Central memory CD8-positive, alpha-beta T cell (primary cell): Measurements from ENCODE around the gene SKAP2.
"Not testable (repeated sequence)": the region's sequence is repeated elsewhere in the genome, so short reads cannot be mapped to it uniquely, and the experiment has no call there.

Source experiments
- ATAC-seq: fragments of 150-1000 bp; cut with Tn5 transposase; replicated peaks from 2 replicates; pipeline ENCODE4 v1.10.0; 2022; ENCODE audit warnings: mild to moderate bottlenecking, moderate FRiP score, moderate number of reproducible peaks; ENCODE audit not compliant: poor library complexity, severe bottlenecking; ENCODE audit errors: extremely low read depth
- DNase-seq, 2 donors: peaks; one replicate each; pipeline ENCODE4 v3.0.0; 2021; ENCODE audit warnings: low spot score in 2 of 2
- H3K27ac Mint-ChIP-seq: one replicate; pipeline ENCODE4 v1.8.0; 2022; ENCODE audit warnings: low read depth, mild to moderate bottlenecking, moderate library complexity, mixed read lengths
- H3K27me3 Mint-ChIP-seq: one replicate; pipeline ENCODE4 v1.8.0; 2022; ENCODE audit warnings: mixed read lengths
- H3K36me3 Mint-ChIP-seq: one replicate; pipeline ENCODE4 v1.8.0; 2022; ENCODE audit warnings: mild to moderate bottlenecking, moderate library complexity, mixed read lengths; ENCODE audit not compliant: insufficient read depth
- H3K4me1 Mint-ChIP-seq: one replicate; pipeline ENCODE4 v1.8.0; 2022; ENCODE audit warnings: mixed read lengths
- H3K4me3 Mint-ChIP-seq: one replicate; pipeline ENCODE4 v1.8.0; 2022; ENCODE audit warnings: mild to moderate bottlenecking, moderate library complexity, mixed read lengths
- H3K9me3 Mint-ChIP-seq: one replicate; pipeline ENCODE4 v1.8.0; 2022; ENCODE audit warnings: mixed read lengths

Gene SKAP2

DNA sequence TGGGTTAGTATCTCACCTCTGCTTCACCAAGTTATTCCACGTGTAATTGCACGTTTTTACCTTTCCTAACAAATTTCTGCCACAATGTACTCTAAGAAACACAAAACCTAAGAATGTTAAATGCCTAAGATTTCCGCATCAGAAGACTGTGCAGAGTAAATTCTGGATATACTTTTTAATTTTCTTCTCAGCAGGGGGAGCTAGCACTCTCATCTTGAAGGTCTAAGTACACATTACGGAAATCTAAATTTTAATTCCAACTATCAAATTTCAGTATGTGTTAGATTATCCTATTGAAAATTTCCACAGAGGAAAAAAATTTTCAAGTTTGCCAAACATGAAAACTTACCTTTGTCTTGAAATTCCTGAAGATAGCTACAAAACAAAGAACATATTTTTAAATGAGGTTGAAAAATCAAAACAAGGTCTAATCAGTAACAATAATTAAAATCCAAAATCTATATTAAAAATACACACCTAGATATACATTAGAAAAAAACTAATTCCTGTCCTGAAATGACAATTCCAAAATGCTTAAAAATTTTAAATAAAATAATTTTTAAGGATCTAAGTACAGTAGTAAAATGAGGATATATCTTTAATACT, 10.5 kb downstream of the SKAP2 start:
- Mint-ChIP-seq H3K27me3 (peaks cover 16% of the 10 kb centered on the region), H3K27ac (no peak overlapping the region), H3K4me1 (peaks cover 16% of the 10 kb centered on the region), H3K4me3 (no peak overlapping the region), H3K36me3 (peaks cover 2% of the 10 kb centered on the region), H3K9me3 (no peaks in the 10 kb centered on the region)
- peak; percentile 40 for ATAC-seq
- DNase-seq: no peak

DNA sequence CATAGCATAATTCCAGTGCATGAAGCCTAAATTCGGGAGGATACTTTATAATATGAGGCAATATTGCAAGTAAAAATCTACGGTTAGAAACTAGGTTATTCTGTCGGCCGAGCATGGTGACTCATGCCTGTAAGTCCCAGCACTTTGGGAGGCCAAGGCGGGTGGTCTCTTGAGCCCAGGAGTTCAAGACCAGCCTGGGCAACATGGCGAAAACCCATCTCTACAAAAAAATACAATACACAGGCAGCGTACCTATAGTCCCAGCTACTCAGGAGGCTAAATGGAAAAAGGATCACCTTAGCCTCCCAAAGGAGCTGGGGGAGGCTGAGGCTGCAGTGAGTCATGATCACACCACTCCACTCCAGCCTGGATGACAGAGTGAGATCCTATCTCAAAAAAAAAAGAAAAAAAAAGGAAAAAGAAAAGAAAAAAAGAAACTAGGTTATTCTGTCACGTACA, 14.2 kb downstream of the SKAP2 start:
- Mint-ChIP-seq H3K27me3 (no peaks in the 10 kb centered on the region), H3K4me1 (no peaks in the 10 kb centered on the region)

DNA sequence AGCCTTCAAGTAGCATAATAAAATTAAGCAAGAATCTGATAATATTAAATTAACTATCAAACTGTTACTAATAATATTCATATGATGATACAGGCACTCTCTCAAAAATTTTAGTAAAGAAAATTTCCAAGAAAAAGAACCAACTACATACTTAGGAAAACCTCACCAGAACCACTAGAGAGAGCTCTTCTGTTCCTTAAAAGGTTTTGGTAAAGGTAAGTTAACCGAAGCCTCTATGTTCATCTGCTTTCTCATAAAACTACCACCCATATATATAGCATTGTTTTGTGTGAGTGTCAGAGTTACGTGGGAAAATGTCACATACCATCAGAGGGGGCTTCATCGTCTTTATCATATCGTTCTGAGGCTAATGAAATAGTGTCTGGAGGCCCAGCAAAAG, 20.7 kb downstream of the SKAP2 start:
- H3K27me3 Mint-ChIP-seq: no peaks in the 10 kb centered on the region
- no peak for DNase-seq
- H3K4me1 Mint-ChIP-seq: no peaks in the 10 kb centered on the region
- H3K27ac Mint-ChIP-seq: no peak overlapping the region
- no peaks in the 10 kb centered on the region for H3K9me3 Mint-ChIP-seq
- peaks cover 7% of the 10 kb centered on the region for H3K36me3 Mint-ChIP-seq
- no peak overlapping the region for H3K4me3 Mint-ChIP-seq
- no peak for ATAC-seq

More for the DNA sequence above, 14.2 kb downstream of the SKAP2 start:
- Mint-ChIP-seq H3K36me3 (peaks cover 2% of the 10 kb centered on the region), H3K27ac (no peak overlapping the region), H3K4me3 (no peak overlapping the region), H3K9me3 (no peaks in the 10 kb centered on the region)
- no peak for DNase-seq
- ATAC-seq: no peak

DNA sequence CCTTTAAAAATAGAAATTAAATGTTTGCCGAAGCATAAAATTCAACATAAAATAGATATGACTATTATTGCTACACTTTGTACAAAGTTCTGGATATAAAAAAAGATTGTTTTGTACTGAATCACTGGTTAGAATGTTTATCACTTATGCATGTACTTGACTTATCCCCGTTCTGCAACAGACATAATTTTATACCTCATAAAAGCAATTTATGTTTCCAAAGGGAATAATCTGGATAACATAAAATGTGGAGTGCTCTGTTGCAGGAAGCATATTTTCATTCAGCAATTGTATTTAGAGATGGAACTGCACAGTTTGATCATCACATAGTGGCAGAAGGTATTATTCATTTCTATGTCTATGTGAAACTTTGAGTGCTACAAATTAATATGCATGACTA, 21.5 kb downstream of the SKAP2 start:
- no peak for DNase-seq
- no peaks in the 10 kb centered on the region for H3K4me1 Mint-ChIP-seq
- ATAC-seq: no peak
- H3K9me3 Mint-ChIP-seq: no peaks in the 10 kb centered on the region
- no peak overlapping the region for H3K27ac Mint-ChIP-seq
- H3K4me3 Mint-ChIP-seq: no peak overlapping the region
- peaks cover 7% of the 10 kb centered on the region for H3K36me3 Mint-ChIP-seq
- H3K27me3 Mint-ChIP-seq: no peaks in the 10 kb centered on the region

DNA sequence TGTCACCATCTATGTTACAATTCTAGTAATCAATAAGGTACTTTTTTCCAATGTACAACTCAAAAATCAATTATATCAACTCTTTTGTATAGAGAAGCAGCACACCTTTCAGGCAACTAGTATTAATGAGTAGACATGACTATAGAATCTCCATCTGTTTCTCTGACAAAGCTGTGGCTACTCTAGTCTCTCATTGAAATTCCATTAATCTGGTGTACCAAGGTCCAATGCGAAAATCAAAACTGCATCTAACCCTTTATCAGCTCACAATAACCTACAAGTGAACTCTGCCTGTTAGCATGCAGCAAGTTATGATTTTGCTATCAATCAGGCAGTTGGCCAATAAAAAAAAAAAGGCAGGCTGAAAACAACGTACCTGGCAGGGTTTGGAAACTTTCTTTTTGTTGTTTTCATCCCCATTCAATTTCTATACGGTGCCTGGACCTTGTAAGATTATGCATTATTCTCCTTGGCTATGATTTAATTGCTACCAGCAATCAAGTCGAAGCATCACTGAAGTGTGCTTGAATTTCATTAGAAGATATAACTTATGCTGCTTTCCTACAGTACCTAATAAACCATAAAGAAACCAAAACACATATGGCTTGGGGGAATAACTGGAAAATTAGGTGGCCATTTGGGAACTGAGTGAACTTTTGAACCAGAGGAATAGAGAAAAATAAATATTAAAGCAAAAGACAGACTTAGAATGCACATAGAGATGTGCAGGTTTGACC, 23.2 kb downstream of the SKAP2 start:
- Mint-ChIP-seq H3K4me3 (no peak overlapping the region), H3K36me3 (peaks cover 7% of the 10 kb centered on the region), H3K27me3 (no peaks in the 10 kb centered on the region), H3K27ac (no peak overlapping the region), H3K4me1 (no peaks in the 10 kb centered on the region), H3K9me3 (no peaks in the 10 kb centered on the region)
- no peak for DNase-seq
- no peak for ATAC-seq

DNA sequence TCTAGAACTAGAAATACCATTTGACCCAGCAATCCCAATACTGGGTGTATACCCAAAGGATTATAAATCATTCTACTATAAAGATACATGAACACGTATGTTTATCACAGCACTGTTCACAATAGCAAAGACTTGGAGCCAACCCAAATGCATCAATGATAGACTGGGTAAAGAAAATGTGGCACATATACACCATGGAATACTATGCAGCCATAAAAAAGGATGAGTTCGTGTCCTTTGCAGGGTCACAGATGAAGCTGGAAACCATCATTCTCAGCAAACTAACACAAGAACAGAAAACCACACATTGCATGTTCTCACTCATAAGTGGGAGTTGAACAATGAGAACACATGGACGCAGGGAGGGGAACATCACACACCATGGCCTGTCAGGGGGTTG, 27.6 kb downstream of the SKAP2 start:
- peaks cover 13% of the 10 kb centered on the region for H3K4me1 Mint-ChIP-seq
- H3K27me3 Mint-ChIP-seq, H3K9me3 Mint-ChIP-seq, H3K4me3 Mint-ChIP-seq, ATAC-seq, DNase-seq, H3K27ac Mint-ChIP-seq, H3K36me3 Mint-ChIP-seq: not testable (repeated sequence)

DNA sequence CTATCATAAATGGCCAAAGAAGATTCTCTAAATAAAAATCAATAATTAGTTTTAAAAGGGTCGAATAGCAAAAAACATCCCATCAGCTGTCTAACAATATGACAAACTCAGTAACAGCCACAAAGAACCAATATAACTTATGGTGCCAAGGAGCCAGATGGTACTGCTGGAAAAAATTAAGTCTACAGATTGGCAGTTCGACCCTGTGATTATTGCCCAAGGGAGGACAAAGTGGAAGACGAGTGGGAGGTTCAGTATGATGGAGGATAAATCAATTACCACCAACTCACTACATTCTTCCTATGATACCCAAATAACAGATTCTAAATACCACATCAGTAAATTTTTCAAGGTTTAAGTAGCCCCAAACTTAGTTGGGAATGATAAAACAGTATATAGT, 49.0 kb downstream of the SKAP2 start:
- Mint-ChIP-seq H3K9me3 (no peaks in the 10 kb centered on the region), H3K27ac (no peak overlapping the region), H3K4me1 (no peaks in the 10 kb centered on the region), H3K36me3 (peaks cover 1% of the 10 kb centered on the region), H3K4me3 (no peak overlapping the region), H3K27me3 (no peaks in the 10 kb centered on the region)
- ATAC-seq (no peak), DNase-seq (no peak)

DNA sequence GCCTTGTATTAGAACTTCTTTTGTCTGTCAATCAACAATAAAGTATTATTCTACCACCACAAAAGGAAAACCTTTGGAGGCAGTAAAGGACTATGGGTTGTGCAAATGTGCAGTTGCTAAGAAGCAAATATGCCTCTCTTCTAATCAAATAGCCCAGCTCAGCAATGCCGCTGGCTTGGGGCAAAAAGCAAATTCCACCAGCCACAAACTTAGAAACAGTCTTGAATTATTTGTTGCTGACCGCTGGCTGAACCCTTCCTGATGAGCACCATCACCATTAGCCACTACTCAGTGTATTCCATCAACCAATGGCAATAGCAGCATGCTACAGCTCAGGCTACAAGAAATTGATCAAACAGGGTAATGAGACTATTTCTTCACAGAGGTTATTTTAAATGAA, 51.0 kb downstream of the SKAP2 start:
- H3K4me3 Mint-ChIP-seq: no peak overlapping the region
- H3K27ac Mint-ChIP-seq: no peak overlapping the region
- DNase-seq (no peak), ATAC-seq (no peak)
- no peaks in the 10 kb centered on the region for H3K27me3 Mint-ChIP-seq
- H3K36me3 Mint-ChIP-seq: peaks cover 3% of the 10 kb centered on the region
- H3K4me1 Mint-ChIP-seq: no peaks in the 10 kb centered on the region
- no peaks in the 10 kb centered on the region for H3K9me3 Mint-ChIP-seq

DNA sequence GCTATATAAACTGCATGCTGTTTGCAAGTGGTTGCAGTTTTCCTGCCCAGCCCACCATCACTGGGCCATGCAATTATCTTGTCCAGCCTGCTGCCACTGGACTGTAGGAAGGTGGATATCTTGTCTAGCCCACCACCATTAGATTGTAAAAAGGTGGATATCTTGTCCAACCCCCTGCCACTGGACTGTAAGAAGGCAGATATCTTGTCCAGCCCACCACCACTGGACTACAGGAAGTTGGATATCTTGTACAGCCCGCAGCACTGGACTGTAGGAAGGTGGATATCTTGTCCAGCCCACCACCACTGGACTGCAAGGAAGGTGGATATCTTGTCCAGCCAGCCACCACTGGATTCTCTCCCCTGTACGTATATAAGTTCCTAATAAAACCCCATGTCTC, 69.8 kb downstream of the SKAP2 start:
- Mint-ChIP-seq H3K4me3 (no peak overlapping the region), H3K27me3 (no peaks in the 10 kb centered on the region), H3K4me1 (no peaks in the 10 kb centered on the region), H3K36me3 (no peaks in the 10 kb centered on the region), H3K9me3 (no peaks in the 10 kb centered on the region), H3K27ac (no peak overlapping the region)
- ATAC-seq: no peak
- no peak for DNase-seq

DNA sequence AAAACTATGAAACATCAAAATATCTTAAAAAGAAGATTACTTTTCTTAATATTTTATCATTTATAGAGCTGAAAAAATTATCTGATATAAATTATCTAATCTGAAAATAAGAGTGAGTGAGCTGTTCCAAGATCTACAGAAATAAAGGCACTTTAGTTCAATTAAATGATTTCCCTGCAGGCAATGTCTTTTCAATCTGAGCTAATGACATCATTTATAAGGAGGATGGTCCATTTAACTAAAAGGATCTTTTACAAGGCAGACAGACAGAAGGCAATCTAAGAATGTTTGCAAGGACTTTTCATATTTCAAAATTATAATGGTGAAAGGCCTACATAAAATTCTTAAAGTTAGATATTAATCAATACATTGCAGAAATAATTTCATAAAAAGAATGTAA, 71.8 kb downstream of the SKAP2 start:
- Mint-ChIP-seq H3K36me3 (no peaks in the 10 kb centered on the region), H3K9me3 (no peaks in the 10 kb centered on the region), H3K4me3 (no peak overlapping the region), H3K27me3 (no peaks in the 10 kb centered on the region), H3K4me1 (no peaks in the 10 kb centered on the region), H3K27ac (no peak overlapping the region)
- ATAC-seq (no peak), DNase-seq (no peak)

DNA sequence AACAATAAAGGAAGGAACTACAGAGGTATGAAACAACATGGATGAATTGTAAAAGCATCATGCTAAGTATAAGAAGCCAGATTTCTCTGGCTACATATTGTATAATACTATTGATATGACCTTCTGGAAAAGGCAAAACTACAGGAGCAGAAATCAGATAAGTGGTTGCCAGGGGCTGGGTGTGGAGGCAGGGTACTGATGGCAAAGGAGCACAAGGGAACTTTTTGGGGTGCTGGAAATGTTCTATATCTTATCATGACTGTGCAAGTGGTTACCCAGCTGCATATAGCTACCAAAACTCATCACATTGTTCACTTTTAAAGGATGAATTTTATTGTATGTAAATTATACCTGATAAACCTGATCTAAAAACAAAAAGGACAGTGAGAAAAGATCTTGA, 72.4 kb downstream of the SKAP2 start:
- H3K27me3 Mint-ChIP-seq: no peaks in the 10 kb centered on the region
- no peak for DNase-seq
- no peak for ATAC-seq
- H3K27ac Mint-ChIP-seq: no peak overlapping the region
- no peak overlapping the region for H3K4me3 Mint-ChIP-seq
- no peaks in the 10 kb centered on the region for H3K9me3 Mint-ChIP-seq
- H3K36me3 Mint-ChIP-seq: no peaks in the 10 kb centered on the region
- H3K4me1 Mint-ChIP-seq: no peaks in the 10 kb centered on the region

DNA sequence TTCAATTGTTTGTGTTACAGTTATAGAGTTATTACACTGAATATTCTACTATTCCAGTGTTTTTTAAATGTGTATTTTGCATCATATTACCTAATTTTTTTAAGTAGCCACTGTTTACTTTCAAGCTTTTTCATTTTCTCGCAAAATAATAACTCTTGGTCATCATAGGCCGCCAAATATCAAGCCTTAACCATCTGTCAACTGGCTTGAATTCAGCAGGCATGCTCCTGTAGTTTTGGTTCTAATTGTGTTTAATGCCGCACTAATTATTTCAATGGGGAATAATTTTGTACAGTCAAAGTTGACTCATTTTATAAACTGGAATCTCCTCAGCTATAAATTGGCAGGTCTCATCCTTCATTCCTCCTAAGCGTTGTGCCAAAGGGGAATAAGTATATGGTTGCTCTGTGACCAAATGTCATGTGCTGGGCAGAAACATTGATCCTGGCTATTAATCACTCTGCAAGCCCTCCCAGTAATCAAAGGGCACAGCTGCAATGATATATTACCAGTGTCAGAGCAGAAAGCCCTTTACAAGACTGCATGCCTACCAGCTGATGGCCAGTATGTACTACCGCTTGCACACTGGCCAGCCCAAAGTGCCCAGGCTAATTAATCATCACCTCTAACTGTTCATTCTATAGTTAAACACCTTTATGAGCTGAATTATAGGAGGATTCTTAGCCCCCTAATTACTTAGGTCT, 74.8 kb downstream of the SKAP2 start:
- Mint-ChIP-seq H3K4me1 (no peaks in the 10 kb centered on the region), H3K9me3 (no peaks in the 10 kb centered on the region), H3K4me3 (no peak overlapping the region), H3K36me3 (no peaks in the 10 kb centered on the region), H3K27ac (no peak overlapping the region), H3K27me3 (no peaks in the 10 kb centered on the region)
- no peak for ATAC-seq
- DNase-seq: no peak

DNA sequence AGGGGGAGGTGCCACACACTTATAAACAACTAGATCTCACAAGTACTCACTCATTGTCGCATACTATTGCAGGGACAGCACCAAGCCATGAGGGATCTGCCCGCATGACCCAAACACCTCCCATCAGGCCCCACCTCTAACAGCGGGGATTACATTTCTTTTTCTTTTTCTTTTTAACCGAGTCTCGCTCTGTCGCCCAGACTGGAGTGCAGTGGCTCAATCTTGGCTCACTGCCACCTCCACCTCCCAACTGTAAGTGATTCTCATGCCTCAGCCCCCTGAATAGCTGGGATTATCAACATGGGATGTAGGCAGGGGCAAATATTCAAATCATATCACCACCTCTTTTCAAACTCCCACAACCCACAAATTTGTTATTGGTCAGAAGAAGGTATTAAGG, 76.7 kb downstream of the SKAP2 start:
- Mint-ChIP-seq H3K4me3 (no peak overlapping the region), H3K9me3 (no peaks in the 10 kb centered on the region), H3K4me1 (no peaks in the 10 kb centered on the region), H3K36me3 (no peaks in the 10 kb centered on the region), H3K27me3 (no peaks in the 10 kb centered on the region), H3K27ac (no peak overlapping the region)
- no peak for DNase-seq
- no peak for ATAC-seq
